H9 (cell line): Measurements from ENCODE around the gene GABRB3. TPM values are rescaled to one million over a fixed set of nuclear protein-coding genes. Genes with fewer than 3 reads are reported as not detected.

Experiments used
- DNase-seq: peaks from one replicate; pipeline ENCODE4 v3.0.0-alpha.2; 2017
- H2AFZ ChIP-seq: one replicate; pipeline ENCODE4 v1.6.1; 2013; ENCODE audit warnings: mild to moderate bottlenecking, low read length, control low read depth, moderate library complexity
- H2AK5ac ChIP-seq: 2 replicates; pipeline ENCODE4 v1.6.1; 2013; ENCODE audit warnings: low read length, control low read depth, mixed read lengths; ENCODE audit not compliant: insufficient read length
- H2BK120ac ChIP-seq: one replicate; pipeline ENCODE4 v1.6.1; 2013; ENCODE audit warnings: low read depth, mild to moderate bottlenecking, low read length, control low read depth, inconsistent platforms; ENCODE audit not compliant: poor library complexity, severe bottlenecking
- H2BK12ac ChIP-seq: 2 replicates; pipeline ENCODE4 v1.6.1; 2013; ENCODE audit warnings: low read length, control low read depth, mixed read lengths, low read depth; ENCODE audit not compliant: insufficient read length
- H2BK15ac ChIP-seq: 2 replicates; pipeline ENCODE4 v1.6.1; 2013; ENCODE audit warnings: low read depth, low read length, control low read depth
- H2BK20ac ChIP-seq: one replicate; pipeline ENCODE4 v1.6.1; 2013; ENCODE audit warnings: low read depth, mild to moderate bottlenecking, low read length, control low read depth, inconsistent platforms; ENCODE audit not compliant: poor library complexity, severe bottlenecking
- H2BK5ac ChIP-seq: 2 replicates; pipeline ENCODE4 v1.6.1; 2013; ENCODE audit warnings: low read length, control low read depth, mixed read lengths; ENCODE audit not compliant: insufficient read length
- H3K14ac ChIP-seq: 2 replicates; pipeline ENCODE4 v1.6.1; 2013; ENCODE audit warnings: low read length, control low read depth; ENCODE audit not compliant: insufficient read depth
- H3K18ac ChIP-seq: 2 replicates; pipeline ENCODE4 v1.6.1; 2013; ENCODE audit warnings: low read depth, mild to moderate bottlenecking, mixed read lengths, low read length, control low read depth; ENCODE audit not compliant: insufficient read length
- H3K23ac ChIP-seq: 2 replicates; pipeline ENCODE4 v1.6.1; 2013; ENCODE audit warnings: low read length, control low read depth, mixed read lengths, low read depth; ENCODE audit not compliant: insufficient read length
- H3K23me2 ChIP-seq: 2 replicates; pipeline ENCODE4 v1.6.1; 2013; ENCODE audit warnings: low read depth, mild to moderate bottlenecking, mixed read lengths, low read length, control low read depth; ENCODE audit not compliant: insufficient read length, poor library complexity, severe bottlenecking
- H3K27ac ChIP-seq: 2 replicates; pipeline ENCODE4 v1.5.1; 2013; ENCODE audit warnings: low read length, control low read depth, mixed read lengths, low read depth; ENCODE audit not compliant: insufficient read length
- H3K27me3 ChIP-seq: 2 replicates; pipeline ENCODE4 v1.6.1; 2013; ENCODE audit warnings: low read length, control low read depth, inconsistent platforms; ENCODE audit not compliant: insufficient read depth
- H3K4ac ChIP-seq: 2 replicates; pipeline ENCODE4 v1.6.1; 2013; ENCODE audit warnings: low read depth, mild to moderate bottlenecking, control low read depth, inconsistent platforms, low read length, moderate library complexity
- H3K4me1 ChIP-seq: 2 replicates; pipeline ENCODE4 v1.6.1; 2013; ENCODE audit warnings: low read length, control low read depth, inconsistent platforms; ENCODE audit not compliant: insufficient read depth
- H3K4me2 ChIP-seq: 2 replicates; pipeline ENCODE4 v1.6.1; 2013; ENCODE audit warnings: low read length, control low read depth, mixed read lengths; ENCODE audit not compliant: insufficient read length, insufficient read depth
- H3K56ac ChIP-seq: 2 replicates; pipeline ENCODE4 v1.6.1; 2013; ENCODE audit warnings: low read depth, mild to moderate bottlenecking, mixed read lengths, low read length, control low read depth; ENCODE audit not compliant: insufficient read length
- H3K79me1 ChIP-seq: 2 replicates; pipeline ENCODE4 v1.6.1; 2013; ENCODE audit warnings: low read depth, mild to moderate bottlenecking, moderate library complexity, low read length, control low read depth, inconsistent platforms; ENCODE audit not compliant: insufficient read depth, poor library complexity, severe bottlenecking
- H3K79me2 ChIP-seq: 2 replicates; pipeline ENCODE4 v1.6.1; 2013; ENCODE audit warnings: low read length, control low read depth, inconsistent platforms; ENCODE audit not compliant: insufficient read depth
- H3K9ac ChIP-seq: 2 replicates; pipeline ENCODE4 v1.6.1; 2013; ENCODE audit warnings: low read length, control low read depth, mixed read lengths; ENCODE audit not compliant: insufficient read length; ENCODE audit errors: extremely low read depth
- H3K9me3 ChIP-seq: one replicate; pipeline ENCODE4 v1.6.1; 2013; ENCODE audit warnings: low read depth, low read length, inconsistent platforms; ENCODE audit not compliant: control insufficient read depth
- H3T11ph ChIP-seq: one replicate; pipeline ENCODE4 v1.6.1; 2013; ENCODE audit warnings: mild to moderate bottlenecking, low read length, control low read depth, inconsistent platforms
- H4K20me1 ChIP-seq: one replicate; pipeline ENCODE4 v1.6.1; 2013; ENCODE audit not compliant: control insufficient read depth, insufficient read length, insufficient read depth
- H4K5ac ChIP-seq: 2 replicates; pipeline ENCODE4 v1.6.1; 2013; ENCODE audit warnings: low read depth, mild to moderate bottlenecking, mixed read lengths, low read length, control low read depth; ENCODE audit not compliant: insufficient read length
- H4K8ac ChIP-seq: replicated peaks from 2 replicates; pipeline ENCODE4 v1.6.1; 2013; ENCODE audit warnings: low read length, control low read depth, mixed read lengths, low read depth; ENCODE audit not compliant: insufficient read length
- H4K91ac ChIP-seq: 2 replicates; pipeline ENCODE4 v1.6.1; 2013; ENCODE audit warnings: low read depth, mild to moderate bottlenecking, moderate library complexity, mixed read lengths, low read length, control low read depth; ENCODE audit not compliant: insufficient read length
- H3K27ac Mint-ChIP-seq, 3 experiments: 2 replicates in 2 of 3; 3 replicates in 1 of 3; pipeline ENCODE4 v1.8.0; 2020 to 2021; ENCODE audit warnings: mixed read lengths in 3 of 3, mild to moderate bottlenecking in 1 of 3, moderate library complexity in 1 of 3
- H3K27me3 Mint-ChIP-seq: 2 replicates; pipeline ENCODE4 v1.8.0; 2021; ENCODE audit warnings: low read depth, mild to moderate bottlenecking, moderate library complexity, mixed read lengths
- H3K36me3 Mint-ChIP-seq, 3 experiments: 2 replicates in 2 of 3; 3 replicates in 1 of 3; pipeline ENCODE4 v1.8.0; 2020 to 2021; ENCODE audit warnings: low read depth in 3 of 3, mixed read lengths in 3 of 3; ENCODE audit not compliant: insufficient read depth in 1 of 3
- H3K4me1 Mint-ChIP-seq, 2 experiments: 2 replicates each; pipeline ENCODE4 v1.8.0; 2020; ENCODE audit warnings: mixed read lengths in 2 of 2
- H3K4me3 Mint-ChIP-seq, 2 experiments: 2 replicates in 1 of 2; 3 replicates in 1 of 2; pipeline ENCODE4 v1.8.0; 2020 to 2021; ENCODE audit warnings: mild to moderate bottlenecking in 2 of 2, mixed read lengths in 2 of 2, moderate library complexity in 1 of 2
- H3K9me3 Mint-ChIP-seq, 2 experiments: 2 replicates in 1 of 2; 3 replicates in 1 of 2; pipeline ENCODE4 v1.8.0; 2020; ENCODE audit warnings: mild to moderate bottlenecking in 2 of 2, mixed read lengths in 2 of 2, moderate library complexity in 1 of 2
- CTCF ChIP-seq: fragments of 200-600 bp; sonication (generic); conservative IDR thresholded peaks from 3 replicates; pipeline ENCODE4 v1.8.0; 2021; ENCODE audit warnings: antibody characterized with exemption, mild to moderate bottlenecking
- WGBS: extraction: QIAGEN DNeasy Blood & Tissue Kit; methylation state at CpG from one replicate; pipeline ENCODE4 v1.1.7; 2013; ENCODE audit warnings: missing lambda C conversion rate, low lambda C conversion rate, mixed read lengths; ENCODE audit not compliant: insufficient read length; ENCODE audit errors: extremely low coverage; 5-methylcytosine and 5-hydroxymethylcytosine counted together
- total RNA-seq: library from RNA; stranded (reverse); gene quantifications from 2 replicates; pipeline ENCODE4 v1.2.1, GENCODE V29; 2021

The GABRB3 gene
- total RNA-seq, 1 experiment from 2014 or later = 98.2 TPM

- Histone ChIP-seq H4K5ac (no peak overlapping the region), H3K27ac (no peak overlapping the region), H2BK20ac (no peak overlapping the region), H2BK120ac (no peak overlapping the region), H2AFZ (no peak overlapping the region), H3K79me1 (no peaks in the 10 kb centered on the region), H3K4ac (no peak overlapping the region), H3K4me1 (peaks cover 3% of the 10 kb centered on the region), H3K9ac (no peak overlapping the region), H3K23ac (no peak overlapping the region), H2BK15ac (no peak overlapping the region), H3T11ph (no peak overlapping the region), H4K20me1 (no peaks in the 10 kb centered on the region), H3K14ac (no peak overlapping the region), H3K27me3 (no peaks in the 10 kb centered on the region), H3K56ac (no peak overlapping the region), H4K8ac (no peak overlapping the region), H2AK5ac (no peak overlapping the region), H4K91ac (no peak overlapping the region), H3K79me2 (no peaks in the 10 kb centered on the region; the same call in 1 of the 2 replicates), H3K9me3 (no peaks in the 10 kb centered on the region), H2BK5ac (no peak overlapping the region), H3K18ac (no peak overlapping the region), H3K23me2 (no peaks in the 10 kb centered on the region), H2BK12ac (no peak overlapping the region), H3K4me2 (no peak overlapping the region)
- WGBS = no CpG with 5 or more reads among the region's 3 CpGs
- no peaks in the 10 kb centered on the region for H3K27me3 Mint-ChIP-seq
- DNase-seq = no peak
- H3K27ac Mint-ChIP-seq = no peak overlapping the region
- H3K36me3 Mint-ChIP-seq = peaks cover 14 to 24% (median 23%) of the 10 kb centered on the region in 3 experiments
- peaks cover 53 to 59% of the 10 kb centered on the region in 2 experiments for H3K4me1 Mint-ChIP-seq
- peaks cover 10 to 16% of the 10 kb centered on the region in 2 experiments for H3K9me3 Mint-ChIP-seq
- no peak; the same call in 2 of the 3 replicates for TF ChIP-seq CTCF
- H3K4me3 Mint-ChIP-seq = no peak overlapping the region
Measured at GRCh38 chr15:26628071-26628470, 144.8 kb downstream of the GABRB3 start.
